NCI-H2107 (cell line): ENCODE results near the gene SLC9A9.

Experiments
- DNase-seq: peaks from one replicate; lab custom pipeline; 2025; lab: John Stamatoyannopoulos, UW

Gene SLC9A9

GRCh38 chr3:143843587-143843986 lies 4.7 kb downstream of the SLC9A9 start:
- no peak for DNase-seq

DNA sequence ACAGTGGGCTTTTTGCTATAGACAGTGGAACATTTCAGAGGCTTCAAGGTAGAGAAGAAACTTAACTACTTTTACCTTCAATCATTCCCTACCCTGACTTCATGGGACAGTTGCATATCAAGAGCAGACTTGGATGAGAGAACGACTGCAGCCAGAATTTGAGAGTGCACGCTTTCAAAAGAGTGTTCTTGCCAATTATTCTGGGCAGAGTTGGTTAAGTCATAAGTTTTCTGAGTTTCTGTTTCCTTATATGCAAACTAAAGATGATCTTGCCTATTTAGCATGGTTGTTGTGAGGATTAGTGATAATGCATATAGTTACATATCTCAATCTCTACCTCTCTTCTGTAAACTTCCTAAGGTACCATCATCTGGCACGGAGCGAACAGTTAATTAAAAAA lies 7.6 kb downstream of the SLC9A9 start:
- no peak for DNase-seq

DNA sequence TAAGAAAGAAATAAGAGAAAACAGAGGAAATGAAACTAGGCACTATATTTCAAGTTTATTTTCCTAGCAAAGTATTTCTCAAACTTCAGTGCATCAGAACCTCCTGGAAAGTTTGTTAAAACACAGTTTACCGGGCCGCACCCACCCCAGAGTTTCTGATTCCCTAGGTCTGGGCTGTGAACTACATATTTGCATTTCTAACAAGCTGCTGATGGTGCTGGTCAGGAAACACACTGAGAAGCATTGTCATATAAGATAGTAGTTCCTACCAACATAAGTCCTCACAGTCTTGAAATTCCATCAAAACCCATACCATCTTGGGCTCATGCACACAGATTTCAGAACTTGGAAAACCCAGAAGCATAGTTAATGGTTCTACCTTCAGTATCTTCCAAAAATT lies 8.3 kb downstream of the SLC9A9 start:
- no peak for DNase-seq

GRCh38 chr3:143837076-143837475 lies 11.2 kb downstream of the SLC9A9 start:
- DNase-seq, result no peak

DNA sequence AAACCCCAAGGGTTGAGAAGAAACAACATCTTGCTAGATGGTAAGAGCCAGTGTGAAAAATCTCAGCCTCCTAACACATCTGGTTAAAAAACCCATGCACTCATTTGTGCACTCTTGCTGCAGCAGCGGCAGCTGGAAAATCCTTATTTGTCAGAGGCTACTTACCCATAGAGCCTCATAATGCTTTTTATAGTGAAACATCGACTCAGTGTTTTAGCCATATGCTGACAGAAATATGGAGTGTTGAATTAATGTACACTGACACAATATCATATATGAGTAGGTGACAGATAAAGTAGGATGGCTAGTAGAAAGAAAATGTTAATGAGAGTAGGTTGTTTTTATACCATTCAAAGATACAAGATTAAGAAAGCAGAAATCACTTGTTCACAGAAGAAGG lies 13.0 kb downstream of the SLC9A9 start:
- no peak for DNase-seq

DNA sequence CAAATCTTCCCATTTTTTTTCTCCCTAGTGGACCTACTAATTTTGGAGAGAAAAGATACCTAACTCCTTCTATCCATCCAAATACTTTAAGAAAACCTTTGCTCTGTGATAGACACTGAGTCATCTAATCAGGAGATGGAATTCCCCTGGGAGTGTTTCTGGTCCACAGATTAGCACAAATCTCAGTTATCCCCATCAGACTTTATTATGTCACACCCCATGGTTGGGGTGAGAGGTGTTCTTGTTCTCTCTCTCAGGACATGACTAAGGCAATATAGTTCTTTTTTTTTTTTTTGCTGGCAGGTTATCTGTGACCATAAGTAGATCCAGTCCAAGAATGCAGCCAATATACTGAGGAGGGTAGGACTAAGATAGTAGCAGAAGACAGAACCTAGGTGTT lies 15.8 kb downstream of the SLC9A9 start:
- DNase-seq, result no peak

- no peak for DNase-seq
These were observed 16.3 kb downstream of the SLC9A9 start for GRCh38 chr3:143831994-143832393.

- DNase-seq, result no peak
These were observed 17.1 kb downstream of the SLC9A9 start for GRCh38 chr3:143831208-143831607.

- DNase-seq, result no peak
These were observed 17.5 kb downstream of the SLC9A9 start for GRCh38 chr3:143830786-143831185.

GRCh38 chr3:143830063-143830462 lies 18.2 kb downstream of the SLC9A9 start:
- DNase-seq, result no peak

DNA sequence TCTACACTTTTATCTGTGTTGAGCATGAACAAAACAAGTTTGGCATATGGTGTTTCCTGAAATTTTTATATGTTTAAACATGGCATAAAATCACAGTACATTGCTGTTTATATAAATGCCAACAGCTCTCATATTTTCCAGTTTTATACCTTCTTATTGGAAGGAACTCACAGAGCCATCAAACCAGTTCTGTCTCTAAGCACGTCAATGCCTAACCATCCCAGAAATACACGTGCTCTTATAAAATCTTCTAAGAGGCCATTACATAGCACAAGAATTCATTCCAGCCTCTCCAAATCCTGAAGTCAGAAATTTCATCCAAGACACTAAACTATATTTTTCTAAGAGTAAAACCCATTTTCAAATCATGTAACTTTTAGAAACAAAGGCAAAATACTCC lies 20.8 kb downstream of the SLC9A9 start:
- no peak for DNase-seq

- DNase-seq, result no peak
These were observed 22.0 kb downstream of the SLC9A9 start for GRCh38 chr3:143826296-143826695.

DNA sequence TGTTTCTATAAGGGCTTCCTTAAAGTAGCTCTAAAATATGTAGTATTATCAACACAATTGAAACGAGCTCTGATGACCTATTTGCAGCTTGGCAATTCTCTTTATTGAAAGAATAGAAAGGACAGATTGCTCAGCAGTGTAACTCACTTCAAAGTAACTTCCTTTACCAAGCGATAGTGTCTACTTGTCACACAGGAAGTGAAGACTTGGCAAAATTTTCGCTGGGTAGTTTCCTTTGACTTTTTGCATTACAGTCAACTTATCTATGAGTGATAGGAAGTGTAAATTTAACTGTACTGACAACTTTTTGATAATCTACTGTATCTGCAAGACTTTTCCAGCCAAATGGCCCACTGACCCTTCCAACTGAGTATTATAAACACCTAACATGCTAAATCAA lies 22.8 kb downstream of the SLC9A9 start:
- DNase-seq, result no peak

GRCh38 chr3:143824735-143825385 lies 23.4 kb downstream of the SLC9A9 start:
- no peak for DNase-seq

- DNase-seq, result no peak
These were observed 25.5 kb downstream of the SLC9A9 start for GRCh38 chr3:143822798-143823197.

GRCh38 chr3:143822374-143822773 lies 25.9 kb downstream of the SLC9A9 start:
- DNase-seq, result no peak

- DNase-seq, result no peak
These were observed 26.4 kb downstream of the SLC9A9 start for GRCh38 chr3:143821862-143822261.

DNA sequence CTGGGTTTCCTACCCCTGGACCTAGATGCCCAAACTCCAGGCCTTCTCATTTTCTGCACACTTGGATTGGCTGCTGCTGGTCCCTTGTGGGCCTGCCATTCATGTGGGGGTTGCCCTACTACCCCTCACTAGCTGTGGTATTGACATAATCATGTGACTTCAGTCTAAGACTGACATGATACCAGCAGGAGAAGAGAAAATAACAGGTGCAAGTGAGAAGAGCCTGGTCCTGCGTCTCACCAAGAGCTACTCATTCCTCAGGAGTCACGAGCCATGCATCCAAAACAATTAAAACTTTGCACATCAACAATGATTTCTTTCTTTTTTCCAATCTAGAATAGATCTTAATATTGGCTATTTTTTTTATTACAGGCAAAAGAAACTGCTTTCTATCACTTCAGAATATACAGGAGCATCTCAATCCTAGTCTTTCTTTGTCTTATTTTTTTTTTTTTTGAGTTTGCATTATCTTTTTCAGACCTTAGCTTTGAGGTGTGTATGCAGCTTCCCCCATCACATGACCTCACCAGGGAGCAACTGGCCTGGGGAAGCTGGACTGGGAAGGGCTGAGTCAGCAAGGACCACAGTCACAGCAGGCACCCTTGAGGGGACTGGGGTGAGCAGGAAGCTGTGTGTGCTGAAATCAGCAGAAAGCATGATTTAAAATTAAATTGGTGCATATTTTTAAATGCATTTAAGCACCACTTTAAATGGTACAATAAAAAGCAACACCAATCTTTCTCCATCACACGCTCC lies 27.6 kb downstream of the SLC9A9 start:
- DNase-seq, result no peak

DNA sequence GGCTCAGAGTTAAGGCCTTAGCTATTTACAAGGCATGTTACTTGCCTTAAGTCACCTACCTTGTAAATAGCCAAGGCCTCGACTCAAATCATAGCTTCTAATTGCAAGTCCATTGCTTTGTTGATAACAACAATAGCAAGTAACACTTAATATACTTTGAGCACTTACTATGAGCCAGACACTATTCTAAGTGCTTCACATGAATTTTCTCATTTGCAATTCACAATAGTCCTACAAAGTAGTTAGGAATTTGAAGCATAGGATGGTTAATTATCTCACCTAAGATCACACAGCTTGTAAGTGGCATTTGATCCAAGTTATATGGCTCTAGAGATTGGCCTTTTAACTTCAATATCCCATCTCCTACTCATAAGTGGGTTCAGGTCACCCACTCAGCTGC lies 28.4 kb downstream of the SLC9A9 start:
- no peak for DNase-seq

- no peak for DNase-seq
These were observed 33.8 kb downstream of the SLC9A9 start for GRCh38 chr3:143814443-143814889.

GRCh38 chr3:143812481-143812880 lies 35.8 kb downstream of the SLC9A9 start:
- no peak for DNase-seq

GRCh38 chr3:143811602-143812001 lies 36.7 kb downstream of the SLC9A9 start:
- no peak for DNase-seq

DNA sequence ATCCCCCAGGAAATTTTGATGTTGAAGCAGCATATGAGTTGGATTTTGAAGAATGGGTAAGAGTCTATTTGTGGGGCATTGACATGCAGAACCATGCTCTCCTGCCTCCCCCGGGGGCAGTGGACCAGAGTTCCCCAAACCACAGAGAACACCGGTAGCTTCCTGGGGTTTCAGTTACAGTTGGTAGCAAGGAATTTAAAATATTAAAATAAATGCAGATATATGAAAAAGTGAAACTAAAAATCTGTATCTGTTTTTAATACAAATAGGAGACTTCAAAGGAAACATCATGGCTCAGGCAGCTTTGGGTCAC lies 37.4 kb downstream of the SLC9A9 start:
- DNase-seq, result no peak
